ENCODE measurements around the gene TRA2A. TPM values are rescaled to one million over a fixed set of nuclear protein-coding genes. Genes with fewer than 3 reads are reported as not detected.
A peak's percentile ranks its signal among the peaks of the same experiment; 100 is the strongest.

TRA2A gene
- total RNA-seq, 1 experiment from 2014 or later = 169 TPM

DNA sequence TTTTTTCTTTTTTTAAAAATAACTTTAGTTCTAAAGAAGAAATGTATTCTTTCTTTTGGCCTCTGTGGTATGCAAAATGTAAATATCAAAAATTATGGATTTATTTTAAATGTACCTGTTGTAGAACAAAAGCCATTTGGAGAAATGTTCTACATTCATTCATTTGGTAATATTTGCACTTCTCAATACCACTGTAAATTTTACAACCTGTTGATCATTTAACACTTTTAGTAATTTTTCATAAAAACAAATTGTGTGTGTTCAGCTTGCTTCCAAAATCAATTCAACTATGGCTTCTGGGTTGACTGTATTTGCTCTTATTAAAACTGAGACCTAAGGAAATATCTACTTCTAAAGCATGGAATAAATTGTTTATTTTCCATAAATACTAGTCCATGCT lies 59.2 kb downstream of the TRA2A start:
- H2AK5ac ChIP-seq (ENCODE audit: insufficient read length, low read length) = no peak overlapping the region
- Mint-ChIP-seq H3K27me3 (ENCODE audit: low read depth) (no peaks in the 10 kb centered on the region; the same call in 1 of the 2 replicates), H3K9me3 (peaks cover 3 to 6% of the 10 kb centered on the region in 2 experiments), H3K4me1 (peaks cover 24 to 25% of the 10 kb centered on the region in 2 experiments), H3K27ac (peak overlapping the region in 2 of 3 experiments; percentile 90 to 97; a peak in 3 of 7 replicates), H3K4me3 (peak overlapping the region; percentile 91 to 99), H3K36me3 (ENCODE audit: insufficient read depth in 1 of 3, low read depth in 3 of 3) (peaks cover 7 to 10% (median 8%) of the 10 kb centered on the region in 3 experiments)
- H3K4me1 ChIP-seq (ENCODE audit: insufficient read depth, low read length) = no peaks in the 10 kb centered on the region
- H3K56ac ChIP-seq (ENCODE audit: insufficient read length, low read depth, low read length) = no peak overlapping the region
- H3K23me2 ChIP-seq (ENCODE audit: insufficient read length, low read depth, low read length, poor library complexity, severe bottlenecking) = peaks cover 23% of the 10 kb centered on the region
- H3K79me2 ChIP-seq (ENCODE audit: insufficient read depth, low read length) = peaks cover 32% of the 10 kb centered on the region; the same call in 1 of the 2 replicates
- TF ChIP-seq, protein P1, sequence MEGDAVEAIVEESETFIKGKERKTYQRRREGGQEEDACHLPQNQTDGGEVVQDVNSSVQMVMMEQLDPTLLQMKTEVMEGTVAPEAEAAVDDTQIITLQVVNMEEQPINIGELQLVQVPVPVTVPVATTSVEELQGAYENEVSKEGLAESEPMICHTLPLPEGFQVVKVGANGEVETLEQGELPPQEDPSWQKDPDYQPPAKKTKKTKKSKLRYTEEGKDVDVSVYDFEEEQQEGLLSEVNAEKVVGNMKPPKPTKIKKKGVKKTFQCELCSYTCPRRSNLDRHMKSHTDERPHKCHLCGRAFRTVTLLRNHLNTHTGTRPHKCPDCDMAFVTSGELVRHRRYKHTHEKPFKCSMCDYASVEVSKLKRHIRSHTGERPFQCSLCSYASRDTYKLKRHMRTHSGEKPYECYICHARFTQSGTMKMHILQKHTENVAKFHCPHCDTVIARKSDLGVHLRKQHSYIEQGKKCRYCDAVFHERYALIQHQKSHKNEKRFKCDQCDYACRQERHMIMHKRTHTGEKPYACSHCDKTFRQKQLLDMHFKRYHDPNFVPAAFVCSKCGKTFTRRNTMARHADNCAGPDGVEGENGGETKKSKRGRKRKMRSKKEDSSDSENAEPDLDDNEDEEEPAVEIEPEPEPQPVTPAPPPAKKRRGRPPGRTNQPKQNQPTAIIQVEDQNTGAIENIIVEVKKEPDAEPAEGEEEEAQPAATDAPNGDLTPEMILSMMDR (conservative IDR thresholded peaks at IDR 0.05) = no peak
- H4K91ac ChIP-seq (ENCODE audit: insufficient read length, low read depth, low read length) = no peak overlapping the region
- H3K9me3 ChIP-seq (ENCODE audit: control insufficient read depth, low read depth, low read length) = no peaks in the 10 kb centered on the region
- H3K18ac ChIP-seq (ENCODE audit: insufficient read length, low read depth, low read length) = no peak overlapping the region
- H3K9ac ChIP-seq (ENCODE audit: extremely low read depth, insufficient read length, low read length) = peak overlapping the region; percentile 29
- H3K23ac ChIP-seq (ENCODE audit: insufficient read length, low read depth, low read length) = no peak overlapping the region
- H4K20me1 ChIP-seq (ENCODE audit: control insufficient read depth, insufficient read depth, insufficient read length) = no peaks in the 10 kb centered on the region
- no peak overlapping the region for H2AFZ ChIP-seq (ENCODE audit: low read length)
- peak overlapping the region; percentile 64 for H3K4me2 ChIP-seq (ENCODE audit: insufficient read depth, insufficient read length, low read length)
- H3K27me3 ChIP-seq (ENCODE audit: insufficient read depth, low read length) = no peaks in the 10 kb centered on the region
- H2BK15ac ChIP-seq (ENCODE audit: low read depth, low read length) = no peak overlapping the region
- H3K27ac ChIP-seq (ENCODE audit: insufficient read length, low read depth, low read length) = no peak overlapping the region
- H2BK5ac ChIP-seq (ENCODE audit: insufficient read length, low read length) = no peak overlapping the region
- no peaks in the 10 kb centered on the region for H3K79me1 ChIP-seq (ENCODE audit: insufficient read depth, low read depth, low read length, poor library complexity, severe bottlenecking)
- H2BK20ac ChIP-seq (ENCODE audit: low read depth, low read length, poor library complexity, severe bottlenecking) = no peak overlapping the region
- no peak overlapping the region for H3K4ac ChIP-seq (ENCODE audit: low read depth, low read length)
- H3K14ac ChIP-seq (ENCODE audit: insufficient read depth, low read length) = no peak overlapping the region
- no peak overlapping the region for H2BK120ac ChIP-seq (ENCODE audit: low read depth, low read length, poor library complexity, severe bottlenecking)
- no peak overlapping the region for H3T11ph ChIP-seq (ENCODE audit: low read length)
- DNase-seq = no peak
- no peak overlapping the region for H2BK12ac ChIP-seq (ENCODE audit: insufficient read length, low read depth, low read length)
- no peak overlapping the region for H4K5ac ChIP-seq (ENCODE audit: insufficient read length, low read depth, low read length)
- H4K8ac ChIP-seq (replicated peaks; ENCODE audit: insufficient read length, low read depth, low read length) = no peak overlapping the region
